Testis (tissue), 3 donors: ENCODE results near the gene UGT1A6. TPM values are rescaled to one million over a fixed set of nuclear protein-coding genes. Genes with fewer than 3 reads are reported as not detected.

Experiments
- DNase-seq: peaks from one replicate; pipeline ENCODE4 v3.0.0-alpha.2; 2019
- H3K27ac ChIP-seq, 2 donors: fragments of 200-600 bp; sonication (generic); one replicate each; pipeline ENCODE4 v1.5.1; 2019
- H3K27me3 ChIP-seq: fragments of 200-600 bp; sonication (generic); one replicate; pipeline ENCODE4 v1.5.1; 2019
- H3K36me3 ChIP-seq: fragments of 200-600 bp; sonication (generic); one replicate; pipeline ENCODE4 v1.5.1; 2017; ENCODE audit warnings: low read depth; ENCODE audit errors: missing control alignments
- H3K4me1 ChIP-seq: fragments of 200-600 bp; sonication (generic); one replicate; pipeline ENCODE4 v1.5.1; 2019
- H3K4me3 ChIP-seq, 2 donors: fragments of 200-600 bp; sonication (generic); one replicate each; pipeline ENCODE4 v1.5.1; 2017 to 2019
- H3K9me3 ChIP-seq: fragments of 200-600 bp; sonication (generic); one replicate; pipeline ENCODE4 v1.5.1; 2017
- CTCF ChIP-seq, 3 experiments: fragments of 450-650 bp in 2 of 3; fragments of 200-600 bp in 1 of 3; sonication (generic) in 1 of 3; IDR thresholded peaks; one replicate each; pipeline ENCODE4 v1.5.1; 2016 to 2019; ENCODE audit warnings: antibody characterized with exemption in 3 of 3, mild to moderate bottlenecking in 2 of 3, moderate library complexity in 1 of 3
- POLR2A ChIP-seq: fragments of 450-650 bp; IDR thresholded peaks from one replicate; pipeline ENCODE4 v1.6.1; 2017; ENCODE audit warnings: antibody characterized with exemption, mild to moderate bottlenecking, moderate library complexity
- WGBS, 2 donors: methylation state at CpG; one replicate each; pipeline ENCODE4 v1.1.5; 2018; 5-methylcytosine and 5-hydroxymethylcytosine counted together
- intact Hi-C: fragments of 100-400 bp; cut with DNase I; formaldehyde crosslinking; loops from one replicate; pipeline ENCODE4 v1.15.1; 2023; ENCODE audit warnings: low total_unique reads
- polyA plus RNA-seq: library from polyadenylated mRNA; stranded (reverse); fragments of 350-450 nt; fragmentation: Illumina TruSeq; extraction: RNeasy Lipid Tissue Mini Kit (QIAGEN cat#74804); gene quantifications from one replicate; pipeline ENCODE4 v1.2.3, GENCODE V29; 2014; ENCODE audit warnings: low read depth, low replicate concordance; ENCODE audit not compliant: insufficient read depth
- total RNA-seq, 2 donors: library from RNA; depleted of rRNA; stranded (reverse); fragments of >200 nt; gene quantifications; one replicate each; pipeline ENCODE4 v1.2.3, GENCODE V29; 2016

UGT1A6 gene
- total and polyA plus RNA-seq, 3 donors from 2014 or later, result 0.74 to 3.0 TPM; not detected in 1

DNA sequence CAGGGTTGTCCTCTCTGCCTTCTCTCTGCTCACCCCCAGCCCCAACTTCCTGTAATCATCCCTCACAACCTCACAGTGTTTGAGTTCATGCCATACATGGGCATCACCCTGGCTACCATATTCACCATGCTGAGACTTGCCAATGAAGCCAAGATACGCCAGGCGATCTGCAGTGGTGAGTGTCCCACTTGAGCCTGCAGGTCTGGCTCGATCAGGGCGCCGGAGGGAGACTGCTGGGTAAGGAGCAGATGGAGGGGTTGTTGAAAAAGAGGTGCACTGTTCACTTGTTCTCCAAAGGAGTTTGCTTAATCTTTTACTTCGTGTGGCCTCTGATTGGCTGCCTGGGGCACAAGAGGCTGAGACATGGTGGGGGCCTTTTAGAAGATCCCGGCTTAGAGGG, 100.0 kb downstream of the UGT1A6 start:
- no peaks in the 10 kb centered on the region for H3K36me3 ChIP-seq
- H3K4me3 ChIP-seq, result no peak overlapping the region
- DNase-seq, result no peak
- H3K27ac ChIP-seq, result no peak overlapping the region
- TF ChIP-seq CTCF (IDR thresholded peaks at IDR 0.05), result no peak
- no peak for TF ChIP-seq POLR2A
- no peaks in the 10 kb centered on the region for H3K9me3 ChIP-seq
- WGBS, 2 donors, result 84 to 95% methylated on average over 7 of the region's 7 CpGs
- H3K27me3 ChIP-seq, result no peaks in the 10 kb centered on the region
- H3K4me1 ChIP-seq, result no peaks in the 10 kb centered on the region
- intact Hi-C loops, result no loop called here

GRCh38 chr2:233793465-233794127, 100.9 kb downstream of the UGT1A6 start:
- DNase-seq, result no peak
- WGBS, 2 donors, result 67 to 78% methylated on average over 12 to 18 of the region's 18 CpGs
- H3K9me3 ChIP-seq, result no peaks in the 10 kb centered on the region
- TF ChIP-seq CTCF (IDR thresholded peaks at IDR 0.05) (no peak), POLR2A (no peak)
- H3K36me3 ChIP-seq, result no peaks in the 10 kb centered on the region
- H3K4me1 ChIP-seq, result no peaks in the 10 kb centered on the region
- no peaks in the 10 kb centered on the region for H3K27me3 ChIP-seq
- H3K4me3 ChIP-seq, result no peak overlapping the region
- H3K27ac ChIP-seq, result no peak overlapping the region
- intact Hi-C loops, result no loop called here

GRCh38 chr2:233794128-233794658, 101.5 kb downstream of the UGT1A6 start:
- Histone ChIP-seq H3K4me1 (no peaks in the 10 kb centered on the region), H3K27ac (no peak overlapping the region), H3K27me3 (no peaks in the 10 kb centered on the region), H3K9me3 (no peaks in the 10 kb centered on the region), H3K36me3 (no peaks in the 10 kb centered on the region), H3K4me3 (no peak overlapping the region)
- intact Hi-C loops, result no loop called here
- TF ChIP-seq CTCF (IDR thresholded peaks at IDR 0.05), result no peak
- no peak for TF ChIP-seq POLR2A
- peak; percentile 13 for DNase-seq
- 70 to 71% methylated on average over 5 to 17 of the region's 17 CpGs for WGBS, 2 donors

DNA sequence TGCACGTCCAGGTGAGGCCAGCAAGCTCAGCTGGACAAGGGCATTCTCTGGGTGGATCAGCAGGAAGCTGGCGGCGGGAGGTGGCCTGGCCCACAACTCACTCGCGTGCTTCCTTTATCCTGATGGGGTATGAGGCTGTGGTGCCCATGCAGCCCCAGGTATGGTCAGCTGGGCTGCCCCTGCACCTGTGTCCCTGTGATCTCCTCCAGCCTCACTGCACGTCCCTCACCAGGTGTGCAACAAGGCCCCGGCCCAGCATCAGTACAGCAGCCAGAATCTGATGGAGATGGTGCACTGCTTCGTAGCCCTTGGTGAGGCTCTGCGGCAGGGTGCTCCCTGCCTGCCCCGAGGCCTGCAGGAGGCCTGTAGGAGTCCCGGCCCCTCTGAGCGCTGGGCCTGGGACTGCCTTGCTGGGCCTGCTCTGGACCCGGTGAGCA, 103.1 kb downstream of the UGT1A6 start:
- no peaks in the 10 kb centered on the region for H3K4me1 ChIP-seq
- no peak for TF ChIP-seq CTCF (IDR thresholded peaks at IDR 0.05)
- TF ChIP-seq POLR2A, result no peak
- no peaks in the 10 kb centered on the region for H3K36me3 ChIP-seq
- H3K4me3 ChIP-seq, result no peak overlapping the region
- intact Hi-C loops, result no loop called here
- WGBS, 2 donors, result 96 to 100% methylated on average over 5 to 13 of the region's 13 CpGs
- no peak overlapping the region for H3K27ac ChIP-seq
- DNase-seq, result peak; percentile 6
- no peaks in the 10 kb centered on the region for H3K9me3 ChIP-seq
- no peaks in the 10 kb centered on the region for H3K27me3 ChIP-seq

- no peak overlapping the region for H3K4me3 ChIP-seq
- TF ChIP-seq CTCF (IDR thresholded peaks at IDR 0.05), result no peak
- TF ChIP-seq POLR2A, result no peak
- H3K27me3 ChIP-seq, result no peaks in the 10 kb centered on the region
- no peaks in the 10 kb centered on the region for H3K4me1 ChIP-seq
- no peaks in the 10 kb centered on the region for H3K9me3 ChIP-seq
- intact Hi-C loops, result no loop called here
- DNase-seq, result no peak
- H3K27ac ChIP-seq, result no peak overlapping the region
- 90 to 93% methylated on average over 7 to 9 of the region's 9 CpGs for WGBS, 2 donors
- no peaks in the 10 kb centered on the region for H3K36me3 ChIP-seq
Measured at GRCh38 chr2:233796254-233796653, 103.6 kb downstream of the UGT1A6 start.
